ENCODE data around the gene SLC25A5. TPM values are rescaled to one million over a fixed set of nuclear protein-coding genes. Genes with fewer than 3 reads are reported as not detected.
"Not testable (repeated sequence)": the region's sequence is repeated elsewhere in the genome, so short reads cannot be mapped to it uniquely, and the experiment has no call there.

Gene SLC25A5
- total RNA-seq, 4 donors from 2014 or later, result 366 to 1,287 (median 800) TPM

- no peak for DNase-seq
- H3K4me1 ChIP-seq, result peaks cover 0 to 6% (median 0%) of the 10 kb centered on the region in 4 donors
- TF ChIP-seq CTCF (IDR thresholded peaks at IDR 0.05), result no peak
- no peak for TF ChIP-seq POLR2A (IDR thresholded peaks at IDR 0.05)
- H3K36me3 ChIP-seq, result no peaks in the 10 kb centered on the region
- no peak overlapping the region for H3K4me3 ChIP-seq
- no peaks in the 10 kb centered on the region for H3K27me3 ChIP-seq
- H3K9me3 ChIP-seq, result no peaks in the 10 kb centered on the region
- no peak overlapping the region for H3K27ac ChIP-seq
Measured at GRCh38 chrX:119492463-119492862, 24.2 kb downstream of the SLC25A5 start.

GRCh38 chrX:119493851-119494495 lies 25.7 kb downstream of the SLC25A5 start:
- peak overlapping the region in 3 of 4 donors; percentile 43 to 76 (median 68) for H3K27ac ChIP-seq
- not testable (repeated sequence) for H3K4me1 ChIP-seq, H3K4me3 ChIP-seq, H3K27me3 ChIP-seq, DNase-seq, H3K36me3 ChIP-seq, H3K9me3 ChIP-seq

GRCh38 chrX:119495734-119496726 lies 27.8 kb downstream of the SLC25A5 start:
- TF ChIP-seq POLR2A (IDR thresholded peaks at IDR 0.05), result no peak
- TF ChIP-seq CTCF (IDR thresholded peaks at IDR 0.05), result no peak
- Histone ChIP-seq H3K4me1 (peaks cover 0 to 6% (median 0%) of the 10 kb centered on the region in 4 donors), H3K27me3 (no peaks in the 10 kb centered on the region), H3K4me3 (no peak overlapping the region), H3K9me3 (no peaks in the 10 kb centered on the region), H3K27ac (peak overlapping the region in 3 of 4 donors; percentile 64 to 89 (median 84)), H3K36me3 (no peaks in the 10 kb centered on the region)
- peak in 2 of 3 donors; percentile 61 to 63 for DNase-seq

GRCh38 chrX:119497185-119497584 lies 28.9 kb downstream of the SLC25A5 start:
- Histone ChIP-seq H3K27ac (peak overlapping the region in 3 of 4 donors; percentile 40 to 76 (median 74)), H3K4me3 (no peak overlapping the region), H3K9me3 (no peaks in the 10 kb centered on the region), H3K36me3 (no peaks in the 10 kb centered on the region), H3K4me1 (peaks cover 0 to 6% (median 0%) of the 10 kb centered on the region in 4 donors), H3K27me3 (no peaks in the 10 kb centered on the region)
- TF ChIP-seq CTCF (IDR thresholded peaks at IDR 0.05) (no peak), POLR2A (IDR thresholded peaks at IDR 0.05) (no peak)
- no peak for DNase-seq

- H3K27me3 ChIP-seq, result no peaks in the 10 kb centered on the region
- DNase-seq, result no peak
- no peak overlapping the region for H3K4me3 ChIP-seq
- no peaks in the 10 kb centered on the region for H3K9me3 ChIP-seq
- peaks cover 0 to 6% (median 0%) of the 10 kb centered on the region in 4 donors for H3K4me1 ChIP-seq
- TF ChIP-seq POLR2A (IDR thresholded peaks at IDR 0.05) (no peak), CTCF (IDR thresholded peaks at IDR 0.05) (no peak)
- H3K27ac ChIP-seq, result peak overlapping the region in 3 of 4 donors; percentile 59 to 94 (median 90)
- H3K36me3 ChIP-seq, result no peaks in the 10 kb centered on the region
Measured at GRCh38 chrX:119500061-119500800, 32.0 kb downstream of the SLC25A5 start.

Data from Peyer's patch (tissue), 4 donors.